Right renal cortex interstitium (tissue), 3 donors: Measurements from ENCODE around the gene CRTC3. TPM values are rescaled to one million over a fixed set of nuclear protein-coding genes. Genes with fewer than 3 reads are reported as not detected.

Source experiments
- DNase-seq, 3 donors: peaks; one replicate each; pipeline ENCODE4 v3.0.0-alpha.2; 2013; ENCODE audit warnings: low read depth in 3 of 3, low spot score in 2 of 3
- polyA plus RNA-seq, 3 donors: library from polyadenylated mRNA; unstranded; fragments of 120-200 nt; gene quantifications; one replicate each; pipeline ENCODE4 v1.2.1, GENCODE V29; 2013; ENCODE audit not compliant: insufficient read length in 3 of 3

Gene CRTC3
- polyA plus RNA-seq, 3 donors = 24.9 to 27.2 (median 27.0) TPM

- DNase-seq = no peak
Measured at GRCh38 chr15:90561344-90562244, 31.9 kb downstream of the CRTC3 start.

DNA sequence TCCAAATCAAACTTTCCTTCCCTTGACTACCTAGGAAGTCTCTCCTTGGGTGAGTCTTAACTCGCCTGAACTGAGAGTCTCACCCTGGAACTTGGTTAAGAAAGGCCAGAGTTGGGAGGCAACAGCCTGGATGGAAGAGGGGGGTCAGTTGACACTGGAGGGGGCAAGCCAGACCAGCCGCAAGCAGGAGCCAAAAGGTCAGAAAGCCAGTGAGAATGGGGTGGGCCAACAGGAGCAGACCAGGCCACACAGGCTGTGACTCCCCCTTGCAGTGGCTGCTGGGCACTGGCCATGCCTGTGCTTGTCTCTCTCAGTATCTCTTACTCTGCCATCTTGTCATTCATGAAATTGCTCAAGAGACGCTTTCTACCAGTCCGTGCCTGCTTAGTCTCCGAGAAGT lies 32.9 kb downstream of the CRTC3 start:
- DNase-seq = no peak

- no peak for DNase-seq
Measured at GRCh38 chr15:90563463-90563862, 33.7 kb downstream of the CRTC3 start.

DNA sequence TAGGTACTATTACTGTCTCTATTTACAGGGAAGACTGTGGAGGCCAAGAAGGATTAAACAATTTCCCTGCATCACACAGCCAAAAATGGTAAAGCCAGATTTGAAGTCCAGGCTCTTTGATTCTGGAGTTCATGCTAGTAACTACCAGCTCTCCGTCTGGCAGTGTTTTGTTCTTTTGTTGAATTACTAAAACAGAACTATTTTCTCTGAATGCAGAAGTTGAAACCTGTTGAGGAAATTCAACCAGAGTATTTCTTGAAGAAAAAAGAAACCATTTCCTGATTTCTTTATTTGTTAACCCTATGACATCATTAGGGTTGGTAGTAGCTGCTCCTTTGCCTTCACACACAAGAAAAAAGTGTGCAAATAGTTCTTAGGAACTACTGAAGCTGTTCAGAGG lies 34.3 kb downstream of the CRTC3 start:
- no peak for DNase-seq

DNA sequence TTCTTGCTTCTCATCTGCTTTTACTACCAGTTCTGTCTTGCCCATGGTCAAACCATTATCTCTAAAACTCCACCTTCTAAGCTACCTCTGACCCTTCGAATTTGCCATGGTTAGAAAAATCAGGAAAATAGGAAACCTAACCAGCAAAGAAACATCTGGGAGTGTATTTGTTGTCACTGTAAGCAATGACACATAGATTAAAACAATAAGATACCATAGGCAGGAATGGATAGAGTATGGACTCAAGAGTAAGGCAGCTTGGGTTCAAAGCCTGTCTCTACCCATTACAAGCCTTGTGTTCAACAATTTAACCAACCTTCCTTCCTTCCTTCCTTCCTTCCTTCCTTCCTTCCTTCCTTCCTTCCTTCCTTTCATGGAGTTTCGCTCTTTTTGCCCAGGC lies 34.9 kb downstream of the CRTC3 start:
- DNase-seq = no peak

DNA sequence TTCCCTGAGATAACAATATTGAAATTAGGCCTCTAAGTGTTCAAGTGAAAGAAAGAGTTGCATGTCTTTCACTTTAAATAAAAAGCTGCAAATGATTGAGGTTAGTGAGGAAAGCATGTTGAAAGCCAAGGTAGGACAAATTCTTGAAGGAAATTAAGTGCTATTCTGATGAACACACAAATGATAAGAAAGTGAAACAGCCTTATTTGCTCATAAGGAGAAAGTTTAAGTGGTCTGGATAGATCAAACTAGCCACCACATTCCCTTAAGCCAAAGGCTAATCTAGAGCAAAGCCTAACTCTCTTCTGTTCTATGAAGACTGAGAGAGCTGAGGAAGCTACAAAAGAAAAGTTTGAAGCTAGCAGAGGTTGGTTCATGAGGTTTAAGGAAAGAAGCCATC lies 36.1 kb downstream of the CRTC3 start:
- no peak for DNase-seq

DNA sequence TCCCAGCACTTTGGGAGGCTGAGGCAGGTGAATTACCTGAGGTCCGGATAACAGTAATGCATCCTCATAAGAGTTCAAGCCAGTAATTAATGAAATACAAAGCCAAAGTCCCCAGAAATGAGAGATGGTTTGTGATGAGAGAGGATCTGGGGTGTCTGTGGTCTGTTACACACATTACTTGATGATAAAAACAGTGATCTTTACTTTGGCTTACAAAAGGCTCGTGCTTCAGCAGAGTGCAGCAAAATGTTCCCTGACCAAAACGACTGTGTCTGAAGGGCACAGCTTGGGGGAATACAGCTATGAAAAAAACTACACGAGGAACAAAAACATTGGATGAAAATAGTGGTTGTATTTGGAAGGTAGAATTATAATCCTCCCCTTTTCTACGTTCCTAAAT lies 40.9 kb downstream of the CRTC3 start:
- DNase-seq = no peak

DNA sequence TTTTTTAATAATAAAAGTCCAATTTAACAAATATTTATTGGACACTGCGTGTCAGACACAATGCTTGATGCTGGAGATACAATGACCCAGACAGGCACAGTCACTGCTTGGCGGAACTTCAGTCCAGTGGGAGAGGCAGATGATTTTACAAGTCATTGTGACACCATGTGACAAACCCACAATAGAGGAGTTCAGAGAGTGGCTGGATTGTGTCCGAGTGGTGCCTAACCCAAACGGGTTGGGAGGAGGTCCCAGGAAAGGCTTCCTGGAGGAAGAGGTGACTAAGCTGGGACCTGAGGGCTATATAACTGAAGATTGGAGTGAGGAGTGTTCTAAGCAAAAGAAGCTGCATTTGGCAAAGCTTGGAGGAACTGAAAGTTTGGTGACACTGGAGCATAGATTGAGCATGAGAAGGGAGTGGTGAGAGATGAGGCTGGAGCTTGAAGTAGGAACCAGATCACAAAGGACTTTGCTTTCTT lies 41.4 kb downstream of the CRTC3 start:
- DNase-seq = no peak

- DNase-seq = no peak
Measured at GRCh38 chr15:90572893-90573292, 43.2 kb downstream of the CRTC3 start.

GRCh38 chr15:90576711-90577389 lies 47.1 kb downstream of the CRTC3 start:
- no peak for DNase-seq

- DNase-seq = no peak
Measured at GRCh38 chr15:90579213-90579612, 49.5 kb downstream of the CRTC3 start.

DNA sequence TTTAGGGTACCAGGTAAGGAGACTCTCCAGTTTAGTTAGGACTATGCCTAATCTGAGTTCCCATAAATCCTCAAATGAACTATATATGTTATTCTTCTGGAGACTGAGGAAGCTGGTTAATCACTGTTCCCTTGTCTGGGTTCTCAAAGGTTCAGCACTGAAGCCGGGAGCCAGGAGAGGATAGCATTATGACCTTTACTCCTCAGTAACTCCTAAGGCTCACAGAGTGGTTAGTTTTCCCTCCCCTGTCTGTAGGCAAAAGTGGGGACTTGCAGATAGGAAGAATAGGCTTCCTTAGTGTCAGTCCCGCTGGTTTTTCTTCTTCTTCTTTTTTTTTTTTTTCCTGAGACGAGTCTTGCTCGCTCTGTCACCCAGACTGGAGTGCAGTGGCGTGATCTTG lies 50.4 kb downstream of the CRTC3 start:
- DNase-seq = no peak

DNA sequence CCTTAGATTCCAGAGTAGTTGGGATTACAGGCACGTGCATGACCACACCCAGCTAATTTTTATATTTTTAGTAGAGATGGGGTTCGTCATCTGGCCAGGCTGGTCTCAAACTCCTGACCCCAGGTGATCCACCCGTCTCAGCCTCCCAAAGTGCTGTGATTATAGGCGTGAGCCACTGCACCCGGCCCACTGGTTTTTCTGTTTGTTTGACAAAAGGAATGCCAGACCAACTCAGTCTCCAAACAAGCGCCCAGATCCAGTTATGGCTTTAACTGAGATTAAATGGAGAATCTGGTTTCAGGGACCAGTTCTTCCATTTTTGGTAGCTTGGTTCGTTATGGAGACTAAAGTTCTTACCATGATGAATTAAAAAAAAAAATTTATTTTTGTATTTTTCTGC lies 50.8 kb downstream of the CRTC3 start:
- DNase-seq = no peak

- no peak for DNase-seq
Measured at GRCh38 chr15:90580946-90581345, 51.2 kb downstream of the CRTC3 start.

DNA sequence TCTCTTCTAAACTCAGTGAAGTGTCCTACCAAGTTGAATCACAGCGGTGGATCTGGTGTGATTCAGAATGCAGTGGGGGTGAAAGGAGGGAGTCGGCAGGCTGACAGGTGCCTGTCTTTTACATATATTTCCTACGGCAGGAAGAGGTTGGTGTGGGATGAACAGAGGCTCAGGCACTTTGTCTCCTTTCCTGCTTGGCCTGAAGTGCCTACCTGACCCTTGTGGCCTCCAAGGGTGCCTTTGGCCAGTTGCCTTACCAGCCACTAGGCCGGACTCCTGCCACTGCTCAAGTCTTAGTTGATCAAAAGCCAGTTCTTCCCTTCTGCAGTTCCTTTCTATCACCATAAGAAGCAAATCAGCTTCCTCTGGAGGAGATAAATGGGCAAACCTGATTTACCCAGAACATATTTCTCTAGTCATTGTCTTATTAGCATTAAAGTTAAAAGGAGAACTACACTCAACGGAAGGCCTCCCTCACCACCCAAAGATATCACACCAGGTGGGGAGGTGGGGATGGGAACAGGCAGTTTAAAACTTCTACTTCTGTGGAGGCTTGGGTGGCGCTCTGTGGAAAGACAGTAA lies 52.1 kb downstream of the CRTC3 start:
- DNase-seq = no peak

DNA sequence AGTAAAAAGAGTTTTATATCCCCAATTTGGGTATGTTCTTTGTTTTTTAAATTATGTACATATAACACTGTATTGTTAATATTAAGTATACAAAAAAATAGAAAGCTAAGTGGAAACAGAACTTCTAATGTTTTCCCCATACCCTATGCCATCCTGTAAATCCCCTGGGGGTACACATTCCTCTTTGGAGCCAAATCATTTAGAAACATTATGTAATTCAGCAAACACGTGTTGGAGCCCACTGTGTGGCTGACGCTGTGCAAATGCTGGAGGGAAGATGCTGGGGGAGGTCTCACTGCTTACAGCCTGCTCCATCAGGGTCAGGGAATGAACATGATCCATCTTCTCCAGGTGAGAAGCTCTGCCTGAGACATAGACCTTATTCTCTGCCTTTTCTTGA lies 52.8 kb downstream of the CRTC3 start:
- DNase-seq = no peak

DNA sequence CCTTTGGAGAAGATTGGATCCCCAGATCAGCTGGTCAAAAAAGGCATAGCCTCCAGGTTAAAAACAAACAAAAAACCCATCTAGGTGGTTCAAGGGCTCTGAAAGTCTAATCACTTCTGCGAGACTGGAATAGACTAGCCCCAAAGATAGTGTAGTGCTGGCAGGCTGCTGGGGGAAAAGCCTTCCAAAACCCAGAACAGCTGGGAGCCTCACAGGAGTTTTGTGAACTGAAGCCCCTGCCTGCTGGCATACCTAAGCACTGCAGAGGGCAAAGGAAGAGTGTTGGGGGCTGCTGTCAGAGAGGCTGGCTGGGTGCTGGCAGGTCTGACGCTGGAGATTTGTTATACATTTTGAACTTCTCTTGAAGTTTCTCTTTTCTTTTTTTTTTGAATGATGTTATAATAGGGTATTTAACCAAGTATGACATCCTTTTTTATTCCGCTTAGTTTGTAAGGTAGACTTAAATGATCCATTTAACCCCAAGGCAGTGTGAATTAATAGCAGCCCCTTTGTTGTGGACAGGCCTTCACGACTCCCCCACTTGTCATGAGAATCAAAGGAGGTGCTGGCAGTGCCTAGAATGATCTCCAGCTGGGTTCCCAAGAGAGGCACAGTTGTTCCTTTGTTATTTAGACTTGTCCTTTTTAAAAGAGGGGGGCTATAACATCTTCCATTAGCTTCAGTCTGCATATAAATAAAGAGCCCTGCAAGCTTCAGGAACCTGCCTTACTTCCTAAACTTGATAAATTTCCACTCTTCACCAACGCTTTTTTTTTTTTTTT lies 53.9 kb downstream of the CRTC3 start:
- no peak for DNase-seq

DNA sequence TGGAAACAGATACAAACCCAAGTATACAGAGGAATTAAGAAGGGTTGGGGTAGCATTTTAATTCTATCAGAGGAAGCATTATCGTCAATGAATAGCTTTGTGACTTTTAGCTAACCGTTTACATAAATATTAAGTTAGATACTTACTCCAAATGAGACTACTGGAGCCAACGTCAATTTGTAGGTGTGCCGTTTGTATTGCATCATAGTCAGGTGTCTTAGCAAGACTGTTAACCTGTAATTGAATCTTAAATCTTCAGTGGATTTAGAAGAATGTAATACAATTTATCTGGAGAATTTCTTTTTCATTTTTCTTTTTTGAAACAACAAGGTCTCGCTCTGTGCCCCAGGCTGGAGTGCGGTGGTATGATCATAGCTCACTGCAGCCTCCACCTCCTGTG lies 55.1 kb downstream of the CRTC3 start:
- no peak for DNase-seq

- DNase-seq = no peak
Measured at GRCh38 chr15:90585863-90586262, 56.1 kb downstream of the CRTC3 start.

DNA sequence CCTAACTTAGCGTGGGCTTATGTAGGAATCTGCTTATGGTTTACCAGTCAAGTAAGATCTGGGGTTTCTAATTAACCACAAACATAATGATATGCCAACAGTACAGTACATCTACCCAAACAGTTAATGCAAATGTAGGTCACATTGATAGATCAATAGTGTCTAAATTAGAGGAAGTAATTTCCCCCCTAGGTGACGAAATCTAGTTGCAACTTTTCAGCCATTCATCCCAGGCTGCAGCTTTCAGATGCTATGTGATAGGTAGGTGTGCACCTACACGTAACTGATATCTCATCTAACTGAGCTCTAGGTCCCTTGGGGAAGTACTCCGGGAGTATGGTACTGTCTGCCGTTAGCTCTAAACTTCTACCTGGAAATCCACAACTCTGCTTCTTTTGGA lies 57.2 kb downstream of the CRTC3 start:
- no peak for DNase-seq

DNA sequence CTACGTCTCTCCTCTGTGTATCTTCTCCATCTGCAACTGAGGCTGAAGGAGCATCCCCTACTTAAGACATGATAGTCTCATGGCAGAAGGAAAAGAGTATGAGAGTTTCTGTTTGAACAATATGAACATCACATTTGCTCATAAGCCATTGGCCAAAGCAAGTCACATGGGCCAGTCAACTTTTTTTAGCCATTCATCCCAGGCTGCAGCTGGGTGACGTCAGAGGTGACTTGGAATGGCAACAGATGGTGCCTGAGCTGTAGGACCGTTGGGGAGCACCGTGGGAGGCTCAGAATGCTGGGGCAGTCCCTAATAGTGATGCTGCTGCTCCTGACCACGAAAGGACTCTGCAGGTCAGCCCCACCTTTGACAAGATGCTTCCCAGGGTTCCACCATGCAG lies 58.7 kb downstream of the CRTC3 start:
- DNase-seq = no peak
